Skin epidermis (tissue), 12 donors: ENCODE measurements around the gene IRF4.
"Not testable (repeated sequence)": the region's sequence is repeated elsewhere in the genome, so short reads cannot be mapped to it uniquely, and the experiment has no call there.

Experiments
- H3K27ac ChIP-seq, 21 experiments: fragments of 200-600 bp; sonication (generic) in 11 of 21; one replicate each; pipeline ENCODE4 v1.5.0; 2020; ENCODE audit warnings: mild to moderate bottlenecking in 3 of 21, inconsistent platforms in 2 of 21, moderate library complexity in 2 of 21
- H3K4me3 ChIP-seq, 7 experiments: fragments of 200-600 bp; sonication (generic) in 2 of 7; one replicate each; pipeline ENCODE4 v1.5.0; 2020; ENCODE audit warnings: inconsistent platforms in 2 of 7, mild to moderate bottlenecking in 2 of 7, moderate library complexity in 1 of 7

IRF4 gene

GRCh38 chr6:364609-365540 is 26.7 kb upstream of the IRF4 start:
- H3K27ac ChIP-seq = no peak overlapping the region
- no peak overlapping the region for H3K4me3 ChIP-seq

- Histone ChIP-seq H3K4me3 (no peak overlapping the region), H3K27ac (no peak overlapping the region)
Observed at GRCh38 chr6:365835-366234, 25.7 kb upstream of the IRF4 start.

GRCh38 chr6:366389-367297 is 24.9 kb upstream of the IRF4 start:
- Histone ChIP-seq H3K27ac (no peak overlapping the region), H3K4me3 (no peak overlapping the region)

GRCh38 chr6:367298-367794 is 24.2 kb upstream of the IRF4 start:
- no peak overlapping the region for H3K27ac ChIP-seq
- H3K4me3 ChIP-seq = no peak overlapping the region

- no peak overlapping the region for H3K27ac ChIP-seq
- no peak overlapping the region for H3K4me3 ChIP-seq
Observed at GRCh38 chr6:367891-368630, 23.5 kb upstream of the IRF4 start.

GRCh38 chr6:369559-370431 is 21.8 kb upstream of the IRF4 start:
- Histone ChIP-seq H3K27ac (no peak overlapping the region), H3K4me3 (no peak overlapping the region)

GRCh38 chr6:370555-370954 is 21.0 kb upstream of the IRF4 start:
- H3K4me3 ChIP-seq = no peak overlapping the region
- no peak overlapping the region for H3K27ac ChIP-seq

GRCh38 chr6:371851-372250 is 19.7 kb upstream of the IRF4 start:
- H3K4me3 ChIP-seq, H3K27ac ChIP-seq: not testable (repeated sequence)

GRCh38 chr6:372336-372911 is 19.1 kb upstream of the IRF4 start:
- Histone ChIP-seq H3K27ac (no peak overlapping the region), H3K4me3 (no peak overlapping the region)

GRCh38 chr6:373031-373430 is 18.5 kb upstream of the IRF4 start:
- H3K27ac ChIP-seq = no peak overlapping the region
- no peak overlapping the region for H3K4me3 ChIP-seq

- no peak overlapping the region for H3K27ac ChIP-seq
- no peak overlapping the region for H3K4me3 ChIP-seq
Observed at GRCh38 chr6:373773-374724, 17.5 kb upstream of the IRF4 start.

- H3K27ac ChIP-seq = no peak overlapping the region
- no peak overlapping the region for H3K4me3 ChIP-seq
Observed at GRCh38 chr6:374956-375355, 16.6 kb upstream of the IRF4 start.

GRCh38 chr6:376827-377640 is 14.5 kb upstream of the IRF4 start:
- Histone ChIP-seq H3K4me3 (no peak overlapping the region), H3K27ac (no peak overlapping the region)

- H3K4me3 ChIP-seq = not testable (repeated sequence)
Observed at GRCh38 chr6:377641-378020, 13.9 kb upstream of the IRF4 start.

GRCh38 chr6:378090-378957 is 13.2 kb upstream of the IRF4 start:
- Histone ChIP-seq H3K27ac (no peak overlapping the region), H3K4me3 (no peak overlapping the region)

More at GRCh38 chr6:377641-378020, 13.9 kb upstream of the IRF4 start:
- H3K27ac ChIP-seq = not testable (repeated sequence)

- no peak overlapping the region for H3K4me3 ChIP-seq
- no peak overlapping the region for H3K27ac ChIP-seq
Observed at GRCh38 chr6:378958-379409, 12.6 kb upstream of the IRF4 start.
